ENCODE data around the gene FXYD7. TPM values are rescaled to one million over a fixed set of nuclear protein-coding genes. Genes with fewer than 3 reads are reported as not detected.

FXYD7 gene
- total RNA-seq, 1 donor from 2014 or later: 0.61 TPM

DNA sequence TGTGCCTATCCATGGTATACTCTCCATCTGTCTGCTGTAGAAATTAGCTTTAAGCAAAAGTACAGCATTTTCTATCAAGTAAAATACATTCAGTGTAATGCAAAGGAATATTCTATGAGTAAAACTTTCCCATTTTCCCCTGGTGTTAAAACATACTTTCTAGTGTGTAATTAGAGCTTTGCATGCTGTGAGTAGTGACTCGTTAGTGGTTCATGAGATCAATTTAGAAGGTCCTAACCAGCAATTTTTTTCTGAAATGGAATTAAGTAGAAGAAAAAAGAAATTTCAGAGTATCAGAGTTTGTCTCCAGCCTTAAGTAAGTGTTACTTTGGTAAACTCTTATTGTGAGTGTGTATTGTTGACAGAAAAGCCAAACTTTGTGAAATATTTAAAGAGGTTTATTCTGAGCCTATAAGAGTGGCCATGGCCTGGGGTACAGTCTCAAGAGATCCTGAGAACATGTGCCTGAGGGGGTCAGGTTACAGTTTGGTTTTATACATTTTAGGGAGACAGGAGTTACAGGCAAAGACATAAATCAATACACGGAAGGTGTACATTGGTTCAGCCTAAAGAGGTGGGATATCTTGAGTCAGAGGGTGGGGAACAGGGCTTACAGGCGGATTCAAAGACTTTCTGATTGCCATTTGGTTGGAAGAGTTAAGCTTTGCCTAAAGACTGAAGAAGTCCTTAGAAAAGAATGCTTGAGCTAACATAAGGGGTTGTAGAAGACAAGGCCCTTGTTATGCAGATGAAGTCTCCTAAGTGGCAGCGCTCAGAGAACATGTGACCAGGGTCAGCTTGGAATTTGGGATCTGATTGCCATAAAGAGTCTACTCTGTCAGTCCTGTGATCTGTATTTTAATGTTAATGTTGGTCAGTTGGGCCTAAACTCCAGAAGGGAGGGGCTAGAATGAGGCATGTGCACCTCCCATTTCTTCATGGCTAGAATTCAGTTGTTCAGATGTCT lies 60.0 kb downstream of the FXYD7 start:
- TF ChIP-seq, protein P1, sequence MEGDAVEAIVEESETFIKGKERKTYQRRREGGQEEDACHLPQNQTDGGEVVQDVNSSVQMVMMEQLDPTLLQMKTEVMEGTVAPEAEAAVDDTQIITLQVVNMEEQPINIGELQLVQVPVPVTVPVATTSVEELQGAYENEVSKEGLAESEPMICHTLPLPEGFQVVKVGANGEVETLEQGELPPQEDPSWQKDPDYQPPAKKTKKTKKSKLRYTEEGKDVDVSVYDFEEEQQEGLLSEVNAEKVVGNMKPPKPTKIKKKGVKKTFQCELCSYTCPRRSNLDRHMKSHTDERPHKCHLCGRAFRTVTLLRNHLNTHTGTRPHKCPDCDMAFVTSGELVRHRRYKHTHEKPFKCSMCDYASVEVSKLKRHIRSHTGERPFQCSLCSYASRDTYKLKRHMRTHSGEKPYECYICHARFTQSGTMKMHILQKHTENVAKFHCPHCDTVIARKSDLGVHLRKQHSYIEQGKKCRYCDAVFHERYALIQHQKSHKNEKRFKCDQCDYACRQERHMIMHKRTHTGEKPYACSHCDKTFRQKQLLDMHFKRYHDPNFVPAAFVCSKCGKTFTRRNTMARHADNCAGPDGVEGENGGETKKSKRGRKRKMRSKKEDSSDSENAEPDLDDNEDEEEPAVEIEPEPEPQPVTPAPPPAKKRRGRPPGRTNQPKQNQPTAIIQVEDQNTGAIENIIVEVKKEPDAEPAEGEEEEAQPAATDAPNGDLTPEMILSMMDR (IDR thresholded peaks at IDR 0.05): no peak
- Histone ChIP-seq H3K4me3 (no peak overlapping the region), H3K9me3 (no peaks in the 10 kb centered on the region), H3K36me3 (no peaks in the 10 kb centered on the region), H3K27ac (no peak overlapping the region), H3K4me1 (peaks cover 20% of the 10 kb centered on the region), H3K27me3 (no peaks in the 10 kb centered on the region)
- DNase-seq: no peak
- intact Hi-C loops (cut with DNase I): no loop called here
- ATAC-seq: peak; percentile 37

Other genes starting within 250 kb of the FXYD7 start
- 4.8 TPM for gene ZNF30, start 216.4 kb upstream of the FXYD7 start, total RNA-seq
- 11.5 TPM for gene ZNF792, start 179.0 kb upstream of the FXYD7 start, total RNA-seq
- 107 TPM for gene GRAMD1A, start 142.9 kb upstream of the FXYD7 start, total RNA-seq
- gene SCN1B, start 112.8 kb upstream of the FXYD7 start, total RNA-seq: 8.7 TPM
- 36.4 TPM for gene HPN, start 101.5 kb upstream of the FXYD7 start, total RNA-seq
- gene FXYD3, start 27.4 kb upstream of the FXYD7 start, total RNA-seq: 145 TPM
- gene LGI4, start 8.2 kb upstream of the FXYD7 start, total RNA-seq: 6.7 TPM
- gene FXYD1, start 4.4 kb upstream of the FXYD7 start, total RNA-seq: 67.6 TPM
- 124 TPM for gene FXYD5, start 11.5 kb downstream of the FXYD7 start, total RNA-seq
- gene FAM187B, start 85.5 kb downstream of the FXYD7 start, total RNA-seq: not detected
- gene LSR, start 105.7 kb downstream of the FXYD7 start, total RNA-seq: 79.1 TPM
- 152 TPM for gene USF2, start 125.7 kb downstream of the FXYD7 start, total RNA-seq
- 1.5 TPM for gene HAMP, start 139.3 kb downstream of the FXYD7 start, total RNA-seq
- not detected for gene MAG, start 148.9 kb downstream of the FXYD7 start, total RNA-seq
- gene CD22, start 185.9 kb downstream of the FXYD7 start, total RNA-seq: 15.8 TPM
- gene FFAR1, start 204.6 kb downstream of the FXYD7 start, total RNA-seq: not detected
- gene FFAR3, start 215.2 kb downstream of the FXYD7 start, total RNA-seq: not detected
- not detected for gene GPR42, start 227.8 kb downstream of the FXYD7 start, total RNA-seq

Measured in upper lobe of right lung (tissue), 1 donor.